Measurements from ENCODE around the gene PNPLA7. TPM values are rescaled to one million over a fixed set of nuclear protein-coding genes. Genes with fewer than 3 reads are reported as not detected.
"Not testable (repeated sequence)": the region's sequence is repeated elsewhere in the genome, so short reads cannot be mapped to it uniquely, and the experiment has no call there.

The PNPLA7 gene
- total and polyA plus RNA-seq, 2 donors (not counting 1 experiment from before 2014, with no cell fraction given), result 18.7 to 29.9 TPM

GRCh38 chr9:137551264-137552021 is 1.2 kb upstream of the PNPLA7 start, which contains the start of gene MRPL41:
MRPL41 (plus strand) TSS chr9:137551879; CDS start chr9:137552082, 203 bp downstream.
- intact Hi-C loops (cut with micrococcal nuclease), result loop anchor here (1.0 to 2.0 kb wide), 4 partner anchors 28 to 97 kb away; partner anchors contain the start of genes ARRDC1 and ZMYND19
- no peaks in the 10 kb centered on the region for H3K27me3 Mint-ChIP-seq

DNA sequence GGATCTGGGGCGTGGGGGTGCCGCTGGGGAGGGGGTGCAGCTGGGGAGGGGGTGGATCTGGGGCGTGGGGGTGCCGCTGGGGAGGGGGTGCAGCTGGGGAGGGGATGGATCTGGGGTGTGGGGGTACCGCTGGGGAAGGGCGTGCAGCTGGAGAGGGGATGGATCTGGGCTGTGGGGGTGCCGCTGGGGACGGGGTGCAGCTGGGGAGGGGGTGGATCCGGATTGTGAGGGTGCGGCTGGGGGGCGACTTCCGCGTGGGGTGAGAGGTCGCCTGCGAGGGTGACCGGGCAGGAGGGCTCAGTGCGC is 709 bp upstream of the PNPLA7 start:
- WGBS (ENCODE audit: insufficient coverage), result 1% methylated on average over 12 of the region's 17 CpGs
- not testable (repeated sequence) for DNase-seq
- POLR2A ChIA-PET, result interaction anchor here (0.6 to 0.7 kb wide), 4 partner anchors 10 to 159 kb away, joined by 3 to 9 read pairs (median 5); no protein-coding TSS in a partner anchor

More at GRCh38 chr9:137551264-137552021, 1.2 kb upstream of the PNPLA7 start, which contains the start of gene MRPL41:
- Histone ChIP-seq H3K4me3 (ENCODE audit: control extremely low read depth in 1 of 5, extremely low read depth in 1 of 5, insufficient read depth in 1 of 5, low read depth in 2 of 5, low read length in 4 of 5) (peak within 1 kb of the TSS; percentile 4 to 81 (median 65)), H3K9me3 (ENCODE audit: control extremely low read depth in 1 of 3, control insufficient read depth in 2 of 3, insufficient read depth in 1 of 3, low read length in 2 of 3) (peaks cover 0 to 8% (median 0%) of the 10 kb centered on the region in 3 donors), H3K27ac (ENCODE audit: low read length in 2 of 2) (peak within 1 kb of the TSS; percentile 55 to 73), H3K27me3 (replicated peaks in 1 of 4; ENCODE audit: control extremely low read depth in 1 of 4, control insufficient read depth in 3 of 4, insufficient read depth in 4 of 4, low read length in 3 of 4) (no peaks in the 10 kb centered on the region), H3K4me2 (replicated peaks; ENCODE audit: low read depth, low read length, poor library complexity, severe bottlenecking) (peak within 1 kb of the TSS; percentile 97), H3K36me3 (replicated peaks in 1 of 2; ENCODE audit: control extremely low read depth in 1 of 2, control insufficient read depth in 1 of 2, extremely low read depth in 1 of 2, insufficient read depth in 2 of 2, low read length in 1 of 2) (peaks cover 0 to 9% of the 10 kb centered on the region in 2 experiments), H2AFZ (ENCODE audit: insufficient read depth, low read depth, low read length, poor library complexity, severe bottlenecking) (peak within 1 kb of the TSS; percentile 79), H3K9ac (ENCODE audit: low read length) (peak within 1 kb of the TSS; percentile 74), H4K20me1 (ENCODE audit: control insufficient read depth, insufficient read depth, low read length, poor library complexity, severe bottlenecking) (peaks cover 22% of the 10 kb centered on the region), H3K4me1 (ENCODE audit: control insufficient read depth in 2 of 2, insufficient read depth in 2 of 2, low read length in 2 of 2) (peaks cover 25 to 41% of the 10 kb centered on the region in 2 donors), H3K79me2 (ENCODE audit: control insufficient read depth, insufficient read depth, low read length) (peaks cover 14% of the 10 kb centered on the region)
- under 1% methylated on average over 87 of the region's 106 CpGs for WGBS (ENCODE audit: insufficient coverage)
- Mint-ChIP-seq H3K27ac (peak within 1 kb of the TSS; percentile 83), H3K9me3 (ENCODE audit: insufficient read depth) (no peaks in the 10 kb centered on the region), H3K4me3 (peak within 1 kb of the TSS; percentile 77), H3K4me1 (peaks cover 26% of the 10 kb centered on the region)
- ChIA-PET CTCF (interaction anchor here (1.1 to 1.2 kb wide), 2 partner anchors 17 to 67 kb away, joined by 3 to 7 read pairs; partner anchors contain the start of gene EHMT1), POLR2A (interaction anchor here (0.6 to 1.1 kb wide), 4 partner anchors 10 to 128 kb away, joined by 3 to 9 read pairs (median 6); partner anchors contain the start of genes EXD3 and NOXA1)
- ATAC-seq (ENCODE audit: low read depth) (peak; percentile 81), DNase-seq (peak; percentile 92)
- TF ChIP-seq EZH2 (IDR thresholded peaks at IDR 0.05; ENCODE audit: borderline replicate concordance, insufficient read depth, low read depth, low read length, poor library complexity, severe bottlenecking), result no peak
- TF ChIP-seq, protein P1, sequence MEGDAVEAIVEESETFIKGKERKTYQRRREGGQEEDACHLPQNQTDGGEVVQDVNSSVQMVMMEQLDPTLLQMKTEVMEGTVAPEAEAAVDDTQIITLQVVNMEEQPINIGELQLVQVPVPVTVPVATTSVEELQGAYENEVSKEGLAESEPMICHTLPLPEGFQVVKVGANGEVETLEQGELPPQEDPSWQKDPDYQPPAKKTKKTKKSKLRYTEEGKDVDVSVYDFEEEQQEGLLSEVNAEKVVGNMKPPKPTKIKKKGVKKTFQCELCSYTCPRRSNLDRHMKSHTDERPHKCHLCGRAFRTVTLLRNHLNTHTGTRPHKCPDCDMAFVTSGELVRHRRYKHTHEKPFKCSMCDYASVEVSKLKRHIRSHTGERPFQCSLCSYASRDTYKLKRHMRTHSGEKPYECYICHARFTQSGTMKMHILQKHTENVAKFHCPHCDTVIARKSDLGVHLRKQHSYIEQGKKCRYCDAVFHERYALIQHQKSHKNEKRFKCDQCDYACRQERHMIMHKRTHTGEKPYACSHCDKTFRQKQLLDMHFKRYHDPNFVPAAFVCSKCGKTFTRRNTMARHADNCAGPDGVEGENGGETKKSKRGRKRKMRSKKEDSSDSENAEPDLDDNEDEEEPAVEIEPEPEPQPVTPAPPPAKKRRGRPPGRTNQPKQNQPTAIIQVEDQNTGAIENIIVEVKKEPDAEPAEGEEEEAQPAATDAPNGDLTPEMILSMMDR (IDR thresholded peaks at IDR 0.05), result peak; percentile 45

More for the DNA sequence above, 709 bp upstream of the PNPLA7 start:
- H3K27me3 ChIP-seq (replicated peaks in 1 of 4; ENCODE audit: control extremely low read depth in 1 of 4, control insufficient read depth in 3 of 4, insufficient read depth in 4 of 4, low read length in 3 of 4); H3K36me3 ChIP-seq (replicated peaks in 1 of 2; ENCODE audit: control extremely low read depth in 1 of 2, control insufficient read depth in 1 of 2, extremely low read depth in 1 of 2, insufficient read depth in 2 of 2, low read length in 1 of 2); H3K9me3 Mint-ChIP-seq (ENCODE audit: insufficient read depth); CTCF ChIA-PET; H3K27me3 Mint-ChIP-seq; H3K27ac Mint-ChIP-seq; ATAC-seq (ENCODE audit: low read depth): not testable (repeated sequence)
- Histone ChIP-seq H2AFZ (ENCODE audit: insufficient read depth, low read depth, low read length, poor library complexity, severe bottlenecking) (peak overlapping the region; percentile 79), H3K79me2 (ENCODE audit: control insufficient read depth, insufficient read depth, low read length) (peaks cover 16% of the 10 kb centered on the region), H3K4me1 (ENCODE audit: control insufficient read depth in 2 of 2, insufficient read depth in 2 of 2, low read length in 2 of 2) (peaks cover 25 to 44% of the 10 kb centered on the region in 2 donors), H3K4me2 (replicated peaks; ENCODE audit: low read depth, low read length, poor library complexity, severe bottlenecking) (peak overlapping the region; percentile 97), H3K4me3 (ENCODE audit: control extremely low read depth in 1 of 5, extremely low read depth in 1 of 5, insufficient read depth in 1 of 5, low read depth in 2 of 5, low read length in 4 of 5) (peak overlapping the region in 4 of 5 experiments; percentile 50 to 81 (median 70)), H3K9ac (ENCODE audit: low read length) (peak overlapping the region; percentile 74), H4K20me1 (ENCODE audit: control insufficient read depth, insufficient read depth, low read length, poor library complexity, severe bottlenecking) (peaks cover 22% of the 10 kb centered on the region), H3K9me3 (ENCODE audit: control extremely low read depth in 1 of 3, control insufficient read depth in 2 of 3, insufficient read depth in 1 of 3, low read length in 2 of 3) (peaks cover 0 to 12% (median 0%) of the 10 kb centered on the region in 3 donors), H3K27ac (ENCODE audit: low read length in 2 of 2) (peak overlapping the region in 1 of 2 donors; percentile 67)
- intact Hi-C loops (cut with micrococcal nuclease), result loop anchor here (1.0 to 2.0 kb wide), 5 partner anchors 28 to 128 kb away; partner anchors contain the start of genes ARRDC1, EXD3, NOXA1 and ZMYND19
- Mint-ChIP-seq H3K4me3 (peak overlapping the region; percentile 75), H3K4me1 (peaks cover 31% of the 10 kb centered on the region)

Measured in B cell (primary cell).